ENCODE results near the gene LAX1. TPM values are rescaled to one million over a fixed set of nuclear protein-coding genes. Genes with fewer than 3 reads are reported as not detected.
A peak's percentile ranks its signal among the peaks of the same experiment; 100 is the strongest.
"Not testable (repeated sequence)": the region's sequence is repeated elsewhere in the genome, so short reads cannot be mapped to it uniquely, and the experiment has no call there.

The LAX1 gene, protein sequence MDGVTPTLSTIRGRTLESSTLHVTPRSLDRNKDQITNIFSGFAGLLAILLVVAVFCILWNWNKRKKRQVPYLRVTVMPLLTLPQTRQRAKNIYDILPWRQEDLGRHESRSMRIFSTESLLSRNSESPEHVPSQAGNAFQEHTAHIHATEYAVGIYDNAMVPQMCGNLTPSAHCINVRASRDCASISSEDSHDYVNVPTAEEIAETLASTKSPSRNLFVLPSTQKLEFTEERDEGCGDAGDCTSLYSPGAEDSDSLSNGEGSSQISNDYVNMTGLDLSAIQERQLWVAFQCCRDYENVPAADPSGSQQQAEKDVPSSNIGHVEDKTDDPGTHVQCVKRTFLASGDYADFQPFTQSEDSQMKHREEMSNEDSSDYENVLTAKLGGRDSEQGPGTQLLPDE
- 0.36 TPM in 1 of 2 replicates, not detected in the other for total RNA-seq (2014; rRNA removed; shearing (Covaris generic))

DNA sequence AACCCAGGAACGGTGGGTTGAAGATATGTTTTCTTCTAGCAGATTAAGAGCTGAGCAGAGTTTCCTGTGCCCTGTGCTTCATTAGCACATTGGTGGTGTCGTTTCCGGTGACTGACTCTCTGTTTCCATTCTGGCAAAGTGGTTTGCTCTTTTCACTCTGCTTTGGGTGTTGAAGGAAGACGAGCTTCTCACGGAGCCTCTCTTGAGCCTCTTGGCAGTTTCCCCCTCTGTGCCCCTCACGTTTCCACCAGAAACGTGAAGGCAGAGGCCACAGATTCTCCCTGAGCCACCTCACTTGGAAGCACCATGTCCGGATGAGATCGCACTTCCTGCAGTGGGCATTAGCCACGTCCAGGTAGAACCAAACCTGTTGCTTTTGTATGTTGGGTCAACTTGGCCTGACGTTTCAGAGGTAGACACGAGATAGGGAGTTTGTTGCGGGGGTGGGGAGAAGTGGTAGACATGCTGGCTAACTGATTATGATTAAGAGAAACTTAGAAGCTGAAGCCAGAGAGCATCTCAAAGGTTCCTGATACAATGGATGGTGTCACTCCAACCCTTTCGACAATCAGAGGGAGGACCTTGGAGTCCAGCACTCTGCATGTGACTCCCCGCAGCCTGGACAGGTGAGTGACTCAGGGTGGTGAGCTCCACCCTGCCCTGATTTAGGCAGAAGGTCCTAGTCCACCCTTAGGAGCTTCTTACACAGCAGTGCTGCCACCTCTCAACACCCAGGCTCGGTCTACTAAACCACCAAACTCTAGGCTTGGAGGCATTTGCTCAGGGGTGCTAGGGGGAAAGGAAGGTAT is at the start of gene LAX1:
TSS of gene LAX1 (plus strand) at position 155 of the 809 bp plus-strand sequence. CDS start at position 538, 383 bp downstream.
- DNase-seq (ENCODE audit: low read depth) = no peak

DNA sequence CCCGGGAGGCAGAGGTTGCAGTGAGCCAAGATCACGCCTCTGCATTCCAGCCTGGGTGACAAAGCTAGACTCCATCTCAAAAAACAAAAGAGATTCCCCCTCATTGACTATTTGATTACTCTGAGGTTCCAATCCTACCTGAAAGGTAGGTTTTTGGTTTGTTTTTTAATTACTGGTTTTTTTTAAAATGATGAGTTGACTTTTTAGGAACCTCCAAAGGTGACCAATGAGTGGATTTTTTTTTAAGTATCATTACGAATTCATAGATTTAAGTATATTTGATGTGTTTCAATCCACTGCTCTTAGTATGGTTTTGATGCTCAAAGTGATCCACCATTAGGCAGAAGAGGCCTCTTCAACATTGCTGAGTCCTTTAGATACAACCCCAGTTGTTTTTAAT is 47.9 kb upstream of the LAX1 start:
- no peak for DNase-seq (ENCODE audit: low read depth)

DNA sequence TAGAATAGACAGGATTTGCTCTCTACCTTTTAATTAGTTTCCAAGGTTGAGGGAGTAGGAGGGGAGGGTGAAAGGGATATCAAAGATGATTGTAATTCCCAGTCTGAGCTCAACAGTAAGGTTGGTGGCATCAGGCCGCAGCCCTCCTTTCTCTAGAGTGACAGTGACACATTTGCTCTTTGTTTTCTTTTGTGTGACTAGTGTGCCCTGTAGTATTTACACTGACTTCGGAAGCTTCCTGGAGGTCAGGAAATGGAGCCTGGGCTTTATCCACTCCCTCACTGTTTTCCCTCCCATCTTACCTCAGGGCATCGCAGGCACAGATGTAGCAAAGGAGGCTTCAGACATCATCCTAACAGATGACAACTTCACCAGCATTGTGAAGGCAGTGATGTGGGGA is 44.7 kb upstream of the LAX1 start:
- DNase-seq (ENCODE audit: low read depth) = no peak

DNA sequence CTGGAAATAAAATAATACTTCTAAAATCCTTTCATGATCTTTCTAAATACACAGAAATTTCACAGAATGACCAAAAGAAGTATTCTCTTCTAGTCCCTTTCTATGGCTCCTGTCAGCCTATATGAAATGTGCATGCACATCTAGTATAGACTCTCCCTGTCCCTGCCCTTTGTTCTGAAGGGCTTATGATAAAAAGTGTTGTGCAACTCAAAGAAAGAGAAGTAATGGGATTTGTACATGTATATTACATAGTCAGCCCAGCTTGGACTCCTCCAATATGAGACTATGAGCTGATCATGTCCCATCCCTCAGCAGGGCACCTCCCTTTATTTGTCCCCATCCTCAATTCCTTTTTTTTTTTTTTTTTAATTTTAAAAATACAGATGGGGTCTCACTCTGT is 42.1 kb upstream of the LAX1 start:
- DNase-seq (ENCODE audit: low read depth) = no peak

DNA sequence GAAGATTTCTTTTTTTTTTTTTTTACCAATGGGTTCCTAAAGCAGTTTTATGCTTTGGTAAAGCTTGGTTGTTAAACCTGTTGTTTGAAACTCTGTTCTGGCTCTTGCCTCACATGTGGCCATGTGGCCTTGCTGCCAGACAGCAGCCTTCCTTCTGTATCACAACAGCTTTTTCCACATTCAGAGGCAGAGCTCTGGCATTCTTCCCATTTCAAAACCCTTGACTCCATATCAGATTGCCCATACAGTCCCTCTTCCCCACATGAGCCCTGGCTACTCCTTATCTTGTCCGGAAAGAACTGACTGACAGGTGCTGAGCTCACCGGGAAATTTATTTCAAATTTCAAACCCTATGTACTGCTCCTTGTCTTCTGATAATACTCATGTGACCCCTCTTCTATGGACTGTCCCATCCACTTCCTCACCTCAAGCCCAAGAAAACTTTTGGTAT is 38.5 kb upstream of the LAX1 start:
- DNase-seq (ENCODE audit: low read depth) = no peak

DNA sequence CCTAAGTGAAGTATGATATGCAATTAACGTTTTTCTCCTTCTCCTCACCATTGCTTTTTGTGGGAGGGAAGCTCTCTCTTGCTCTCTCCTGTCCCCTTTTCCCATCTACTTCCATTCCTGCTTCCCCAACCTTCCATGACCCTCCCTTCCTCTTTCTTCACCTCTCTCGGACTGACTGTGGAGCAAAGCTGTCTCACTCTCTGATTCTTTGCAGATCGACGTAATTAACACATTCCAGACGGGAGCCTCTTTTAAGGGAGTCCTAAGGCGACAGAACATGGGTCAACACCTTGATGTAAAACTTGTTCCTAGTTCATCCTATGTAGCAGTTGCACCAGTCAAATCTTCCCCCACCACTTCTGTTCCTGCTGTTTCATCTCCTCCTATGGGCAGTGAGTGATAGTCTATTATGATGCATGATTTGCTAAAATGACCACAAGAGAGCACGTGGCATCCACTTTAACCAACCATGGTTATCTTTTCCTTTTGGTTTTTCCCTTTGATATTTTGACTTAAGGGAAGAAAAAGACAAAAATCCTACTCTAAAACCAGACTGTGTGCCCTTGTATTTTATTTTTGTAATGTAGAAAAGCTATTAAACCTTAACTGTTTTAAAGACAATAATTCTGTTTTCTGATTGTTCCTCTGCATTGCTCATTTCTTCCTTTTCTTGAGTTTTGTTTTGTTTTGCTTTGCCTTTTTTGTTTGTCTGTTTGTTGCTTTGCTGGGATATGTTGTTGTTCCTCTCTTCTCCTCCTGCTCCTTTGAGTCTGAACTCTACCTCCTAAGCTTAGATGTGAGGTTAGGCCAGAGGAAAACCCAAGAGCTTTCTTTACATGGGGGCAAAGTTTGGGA is 31.7 kb upstream of the LAX1 start:
- DNase-seq (ENCODE audit: low read depth) = no peak

DNA sequence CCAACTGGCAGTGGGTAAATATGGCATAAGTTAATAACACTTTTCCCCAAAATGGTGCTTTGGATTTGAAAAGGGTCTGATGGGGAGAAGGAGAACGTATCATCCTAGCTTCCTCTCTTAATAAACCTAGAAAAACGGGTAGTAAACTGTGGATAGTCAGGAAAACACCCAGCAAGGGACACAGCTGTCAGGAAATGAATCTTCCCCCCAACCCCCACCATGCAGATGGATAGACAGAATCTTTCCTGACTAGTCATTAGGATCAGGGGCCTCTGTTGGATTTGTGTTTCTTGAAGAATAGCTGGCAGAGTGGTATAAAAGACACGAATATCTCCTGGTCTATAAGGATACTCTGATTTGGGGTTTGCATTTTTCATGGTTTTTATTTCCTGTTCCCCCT is 22.5 kb upstream of the LAX1 start:
- DNase-seq (ENCODE audit: low read depth) = no peak

DNA sequence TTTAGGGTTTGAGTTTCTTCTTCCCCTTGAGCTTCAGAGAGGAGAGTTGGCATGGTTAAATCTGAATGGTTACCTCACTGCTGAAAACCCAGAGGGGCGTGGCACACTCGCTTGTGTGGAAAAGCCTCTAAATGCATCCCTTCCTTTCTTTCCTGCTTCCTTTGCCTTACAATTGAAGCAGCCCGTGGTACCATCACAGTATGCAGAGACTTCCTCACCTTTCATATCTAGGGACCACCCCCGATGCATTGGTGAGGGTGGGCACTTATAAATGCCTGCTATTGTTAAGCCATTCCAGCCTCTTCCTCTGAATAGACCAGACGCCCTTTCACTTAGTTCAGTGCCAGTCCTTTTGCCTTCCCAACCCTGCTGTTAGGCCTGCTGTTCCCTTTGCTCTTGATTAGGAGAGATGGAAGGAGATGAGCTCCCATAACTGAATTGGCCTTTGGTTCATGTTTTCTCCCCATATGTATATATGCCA is 21.9 kb upstream of the LAX1 start:
- no peak for DNase-seq (ENCODE audit: low read depth)

DNA sequence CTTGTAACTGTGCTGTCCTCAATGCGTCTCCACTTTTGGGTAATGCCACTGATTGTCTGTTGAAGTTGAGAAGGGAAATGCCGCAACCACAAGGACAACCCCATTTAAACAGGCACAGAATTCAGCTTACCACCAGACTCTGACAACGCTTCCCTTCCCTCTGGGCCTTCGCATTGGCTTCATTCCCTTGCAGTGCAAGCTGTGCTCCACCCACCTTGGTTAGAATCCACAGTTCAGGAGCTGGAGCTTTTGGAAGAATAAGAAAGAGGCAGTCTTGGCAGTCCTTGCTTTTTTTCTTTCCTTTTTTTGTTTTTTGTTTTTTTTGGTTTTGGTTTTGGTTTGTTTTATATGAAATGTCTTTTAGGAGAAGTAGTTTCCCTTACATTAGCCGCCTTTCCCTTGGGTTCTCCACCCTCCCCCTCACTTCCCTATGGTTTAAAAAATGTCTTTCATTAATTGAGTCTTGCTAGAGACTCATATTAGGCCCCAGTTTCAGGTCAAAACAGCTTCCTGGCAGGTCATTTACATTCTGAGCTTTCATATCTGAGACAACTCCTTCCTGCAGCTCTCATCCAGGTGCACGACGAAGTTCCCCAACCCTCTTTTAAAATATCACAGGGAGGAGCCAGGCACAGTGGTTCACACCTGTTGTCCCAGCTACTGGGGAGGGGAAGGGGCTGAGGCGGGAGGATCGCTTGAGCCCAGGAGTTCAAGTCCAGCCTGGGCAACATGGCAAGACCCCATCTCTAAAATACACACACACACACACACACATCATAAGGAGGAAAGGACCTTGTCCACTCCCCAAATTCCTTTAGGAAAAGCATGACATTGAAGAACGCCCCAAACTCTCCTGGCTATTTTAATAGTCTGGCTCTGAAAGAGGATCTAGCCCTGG is 20.7 kb upstream of the LAX1 start:
- DNase-seq (ENCODE audit: low read depth) = peak; percentile 35

DNA sequence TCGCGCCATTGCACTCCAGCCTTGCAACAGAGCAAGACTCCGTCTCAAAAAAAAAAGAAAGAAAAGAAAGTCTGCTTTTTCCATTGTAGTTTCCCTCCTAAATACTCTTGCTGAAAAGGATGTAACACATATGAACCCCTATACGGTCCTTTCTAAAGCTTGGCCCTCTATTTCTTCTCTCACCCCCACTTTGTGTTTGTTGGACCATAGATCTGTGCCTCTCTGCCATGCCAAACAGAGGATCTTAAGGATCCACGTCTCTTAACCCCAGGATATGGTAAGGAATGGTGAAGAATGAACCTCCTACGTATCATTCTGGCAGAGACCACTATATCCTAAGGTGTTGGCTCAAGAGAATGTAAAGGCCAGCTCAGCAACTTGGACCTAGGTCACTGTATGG is 18.7 kb upstream of the LAX1 start:
- DNase-seq (ENCODE audit: low read depth) = no peak

DNA sequence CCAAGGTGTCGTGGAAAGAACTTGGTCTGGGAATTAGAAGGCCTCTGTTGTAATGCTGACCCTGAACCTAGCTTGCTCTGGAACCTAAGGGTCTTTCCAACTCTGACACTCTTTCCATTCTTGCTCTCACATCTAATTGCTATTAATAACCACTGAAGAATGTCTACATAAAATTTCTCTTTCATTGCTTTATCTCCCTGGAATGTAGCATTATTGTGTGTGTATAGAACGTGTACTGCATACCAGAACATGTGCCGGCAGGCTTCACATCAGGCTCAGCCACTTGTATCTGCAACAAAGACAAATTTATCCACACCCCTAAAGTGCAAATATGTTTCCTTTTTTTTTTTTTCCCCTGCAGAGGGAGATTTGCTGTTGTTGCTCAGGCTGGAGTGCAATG is 13.9 kb upstream of the LAX1 start:
- DNase-seq (ENCODE audit: low read depth) = no peak

DNA sequence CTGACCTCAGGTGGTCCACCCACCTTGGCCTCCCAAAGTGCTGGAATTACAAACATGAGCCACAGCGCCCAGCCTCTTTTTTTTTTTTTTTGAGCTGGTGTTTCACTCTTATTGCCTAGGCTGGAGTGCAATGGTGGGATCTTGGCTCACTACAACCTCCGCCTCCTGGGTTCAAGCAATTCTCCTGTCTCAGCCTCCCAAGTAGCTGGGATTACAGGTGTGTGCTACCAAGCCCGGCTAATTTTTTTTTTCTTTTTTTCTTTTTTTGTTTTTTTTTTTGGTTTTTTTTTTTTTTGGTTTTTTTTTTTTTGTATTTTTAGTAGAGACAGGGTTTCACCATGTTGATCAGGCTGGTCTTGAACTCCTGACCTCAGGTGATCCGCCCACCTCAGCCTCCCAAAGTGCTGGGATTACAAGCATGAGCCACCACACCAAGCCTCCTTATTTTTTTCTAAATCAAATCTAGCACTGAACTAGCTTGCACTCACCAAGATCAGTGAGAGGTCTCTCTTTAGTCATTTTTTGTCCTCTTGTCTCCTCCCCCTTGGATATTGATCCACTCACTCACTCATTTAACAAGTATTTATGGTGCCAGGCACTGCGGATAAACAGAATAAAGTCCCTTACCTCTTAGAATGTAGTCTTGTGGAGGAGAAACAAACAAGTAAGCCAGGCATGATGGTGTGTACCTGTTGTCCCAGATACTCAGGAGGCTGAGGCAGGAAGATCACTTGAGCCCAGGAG is 13.2 kb upstream of the LAX1 start:
- not testable (repeated sequence) for DNase-seq (ENCODE audit: low read depth)

DNA sequence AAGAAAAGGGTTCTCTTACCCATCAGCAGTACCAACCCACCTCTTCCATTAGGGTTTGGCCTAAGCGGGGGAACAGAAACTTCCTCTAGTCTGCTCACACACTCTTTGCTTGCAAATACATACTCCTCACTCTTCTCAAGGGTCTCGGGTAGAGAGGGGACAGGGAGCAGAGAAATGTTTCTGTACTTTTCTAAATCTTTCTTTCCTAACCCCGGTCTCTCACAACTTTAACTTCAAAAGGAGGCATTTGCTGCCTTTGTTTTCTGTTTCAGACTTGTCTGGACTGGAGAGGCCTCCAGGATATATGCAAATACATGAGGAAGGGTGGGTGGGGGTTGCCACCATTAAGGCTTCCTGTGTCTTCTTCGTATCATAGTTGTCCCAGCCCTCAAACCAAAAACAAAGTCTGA is 10.5 kb upstream of the LAX1 start:
- DNase-seq (ENCODE audit: low read depth) = no peak

DNA sequence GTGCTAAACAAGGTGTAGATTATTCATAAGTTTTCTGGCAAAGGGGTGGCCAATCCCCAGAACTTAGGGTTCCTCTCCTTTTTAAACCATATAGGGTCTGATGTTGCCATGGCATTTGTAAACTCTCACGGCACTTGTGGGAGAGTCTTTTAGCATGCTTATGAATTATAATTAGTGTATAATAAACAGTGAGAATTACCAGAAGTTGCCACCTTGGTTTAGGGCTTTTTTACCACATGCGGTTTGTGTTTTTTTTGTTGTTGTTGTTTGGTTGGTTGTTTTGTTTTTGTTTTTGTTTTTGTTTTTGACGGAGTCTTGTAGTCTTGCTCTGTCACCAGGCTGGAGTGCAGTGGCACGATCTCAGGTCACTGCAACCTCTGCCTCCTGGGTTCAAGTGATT is 8.9 kb upstream of the LAX1 start:
- DNase-seq (ENCODE audit: low read depth) = no peak

DNA sequence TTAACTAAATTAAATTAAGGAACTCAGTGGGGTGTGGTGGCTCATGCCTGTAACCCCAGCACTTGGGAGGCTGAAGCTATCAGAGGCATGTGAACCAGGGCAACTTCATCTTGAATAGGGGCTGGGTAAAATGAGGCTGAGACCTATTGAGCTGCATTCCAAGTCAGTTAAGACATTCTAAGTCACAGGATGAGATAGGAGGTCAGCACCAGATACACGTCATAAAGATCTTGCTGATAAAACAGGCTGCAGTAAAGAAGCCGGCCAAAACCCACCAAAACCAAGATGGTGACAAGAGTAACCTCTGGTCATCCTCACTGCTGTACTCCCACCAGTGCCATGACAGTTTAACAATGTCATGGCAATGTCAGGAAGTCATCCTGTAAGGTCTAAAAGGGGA is 6.2 kb upstream of the LAX1 start:
- not testable (repeated sequence) for DNase-seq (ENCODE audit: low read depth)

DNA sequence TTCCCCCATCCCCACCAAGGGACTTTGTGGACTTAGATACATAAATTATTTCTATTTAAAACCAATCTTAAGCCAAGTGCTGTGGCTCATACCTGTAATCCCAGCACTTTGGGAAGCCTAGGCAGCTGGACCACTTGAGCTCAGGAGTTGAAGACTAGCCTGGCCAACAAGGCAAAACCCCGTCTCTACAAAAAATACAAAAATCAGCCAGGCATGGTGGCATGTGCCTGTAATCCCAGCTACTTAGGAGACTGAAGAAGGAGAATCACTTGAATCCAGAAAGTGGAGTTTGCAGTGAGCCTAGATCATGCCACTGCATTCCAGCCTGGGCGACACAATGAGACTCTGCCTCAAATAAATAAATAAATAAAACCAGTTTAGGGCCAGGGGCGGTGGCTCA is 4.5 kb upstream of the LAX1 start:
- no peak for DNase-seq (ENCODE audit: low read depth)

DNA sequence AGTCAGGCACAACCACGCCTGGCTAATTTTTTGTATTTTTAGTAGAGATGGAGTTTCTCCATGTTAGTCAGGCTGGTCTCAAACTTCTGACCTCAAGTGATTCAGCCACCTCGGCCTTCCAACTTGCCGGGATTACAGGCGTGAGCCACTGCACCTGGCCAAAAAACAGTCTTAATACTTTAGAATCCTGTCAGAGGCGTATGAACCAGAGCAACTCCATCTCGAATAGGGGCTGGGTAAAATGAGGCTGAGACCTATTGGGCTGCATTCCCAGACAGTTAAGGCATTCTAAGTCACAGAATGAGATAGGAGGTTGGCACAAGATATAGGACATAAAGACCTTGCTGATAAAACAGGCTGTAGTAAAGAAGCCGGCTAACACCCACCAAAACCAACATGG is 3.0 kb upstream of the LAX1 start:
- DNase-seq (ENCODE audit: low read depth) = not testable (repeated sequence)

DNA sequence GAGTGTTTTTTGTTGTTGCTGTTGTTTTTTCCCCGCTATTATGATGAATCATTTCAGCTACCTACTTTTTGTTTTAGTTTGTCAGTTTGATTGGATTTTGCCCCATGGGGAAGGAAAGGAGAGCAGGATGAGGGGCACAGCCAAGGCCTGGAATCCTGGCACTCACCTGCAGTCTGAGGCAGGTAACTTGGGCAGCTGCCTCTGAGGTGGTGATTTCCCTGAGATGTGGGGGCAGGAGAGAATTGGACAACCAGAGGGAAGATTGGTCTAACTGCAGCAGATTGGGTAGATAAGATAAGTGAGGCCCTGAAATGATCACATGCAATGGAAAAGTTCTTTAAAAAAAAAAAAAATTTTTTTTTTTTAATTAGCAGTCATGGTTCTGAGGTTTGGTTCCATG is 1.5 kb upstream of the LAX1 start:
- no peak for DNase-seq (ENCODE audit: low read depth)

DNA sequence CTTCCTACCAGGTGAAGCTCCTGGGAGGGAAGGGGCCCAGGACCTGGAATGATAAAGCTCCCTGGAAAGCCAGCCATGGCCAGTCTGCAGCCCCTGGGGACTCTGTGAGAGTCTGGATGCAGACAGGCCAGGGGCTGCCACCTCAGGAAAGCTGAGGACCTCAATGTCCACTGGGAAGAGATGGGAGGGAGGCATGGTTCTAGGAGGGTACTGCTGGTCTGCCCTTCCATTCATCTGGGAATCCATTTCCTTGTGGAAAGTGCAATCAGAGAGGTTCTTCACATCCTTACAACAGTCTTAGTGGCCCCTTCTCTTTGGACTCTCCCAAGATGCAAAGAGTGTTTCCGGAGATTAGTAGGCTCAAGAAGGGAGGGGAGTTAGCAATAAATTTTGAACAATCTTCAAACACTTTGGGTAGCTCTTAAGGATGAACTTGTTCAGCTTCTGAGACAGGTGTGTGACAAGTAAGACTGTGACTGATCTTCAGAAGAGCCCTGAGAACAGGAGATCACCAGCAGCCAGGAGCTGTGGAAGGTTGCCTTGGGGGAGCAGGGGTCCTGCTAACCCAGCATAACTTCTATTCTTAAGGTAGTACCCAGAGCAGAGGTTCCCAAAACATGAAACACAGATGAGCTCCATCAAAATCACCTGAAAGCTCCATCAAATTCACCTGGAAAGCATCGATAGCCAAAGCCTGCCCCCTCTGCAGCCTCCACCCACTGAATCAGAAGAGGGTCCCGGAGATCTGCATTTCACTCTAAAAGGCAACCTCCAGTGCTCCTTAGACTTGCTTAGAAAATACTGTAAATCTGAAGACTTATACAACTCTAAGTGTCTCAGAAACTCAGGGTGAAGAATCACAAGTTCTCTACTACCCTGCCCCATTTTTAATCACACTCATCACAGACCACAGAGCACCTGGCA is 616 bp upstream of the LAX1 start:
- no peak for DNase-seq (ENCODE audit: low read depth)
